Activated B cell treated with CpG ODN at 0.5 μM for 24 hours (primary cell): ENCODE measurements around the gene GDAP1L1. TPM values are rescaled to one million over a fixed set of nuclear protein-coding genes. Genes with fewer than 3 reads are reported as not detected.
"Not testable (repeated sequence)": the region's sequence is repeated elsewhere in the genome, so short reads cannot be mapped to it uniquely, and the experiment has no call there.

Experiments used
- ATAC-seq: fragments of 200-7000 bp; cut with Tn5 transposase; one replicate; pipeline ENCODE4 v1.10.0; 2021; ENCODE audit warnings: low read depth, mild to moderate bottlenecking, moderate library complexity
- CTCF ChIA-PET: fragments of 350-600 bp; sonication (Branson Sonifier 250); formaldehyde crosslinking; loops from one replicate; lab custom pipeline; 2021; ENCODE audit warnings: antibody characterized with exemption; lab: Charles Lee
- POLR2A ChIA-PET: fragments of 350-600 bp; sonication (Branson Sonifier 250); formaldehyde crosslinking; loops from one replicate; lab custom pipeline; 2021; ENCODE audit warnings: antibody characterized with exemption; lab: Charles Lee
- DNase-seq: peaks from one replicate; pipeline ENCODE4 v3.0.0; 2022
- H3K27ac Mint-ChIP-seq: one replicate; pipeline ENCODE4 v1.8.0; 2020; ENCODE audit warnings: mixed read lengths
- H3K27me3 Mint-ChIP-seq: one replicate; pipeline ENCODE4 v1.8.0; 2021; ENCODE audit warnings: mixed read lengths
- H3K36me3 Mint-ChIP-seq: one replicate; pipeline ENCODE4 v1.8.0; 2021; ENCODE audit warnings: low read depth, mixed read lengths
- H3K4me1 Mint-ChIP-seq: one replicate; pipeline ENCODE4 v1.8.0; 2021; ENCODE audit warnings: mixed read lengths
- H3K4me3 Mint-ChIP-seq: one replicate; pipeline ENCODE4 v1.8.0; 2020; ENCODE audit warnings: mild to moderate bottlenecking, mixed read lengths
- H3K9me3 Mint-ChIP-seq: one replicate; pipeline ENCODE4 v1.8.0; 2020; ENCODE audit warnings: mixed read lengths
- intact Hi-C: fragments of 100-400 bp; cut with micrococcal nuclease; formaldehyde crosslinking; loops from one replicate; pipeline ENCODE4 v1.15.1; 2024
- total RNA-seq: library from RNA; stranded (reverse); gene quantifications from 2 replicates; pipeline ENCODE4 v1.2.3, GENCODE V29; 2022
- TF ChIP-seq, protein P1 (sequence below): fragments of 200-600 bp; IDR thresholded peaks from one replicate; pipeline ENCODE4 v1.8.0; 2022; ENCODE audit warnings: antibody characterized with exemption, mild to moderate bottlenecking

GDAP1L1 gene
- total RNA-seq, 1 donor from 2014 or later, result not detected

DNA sequence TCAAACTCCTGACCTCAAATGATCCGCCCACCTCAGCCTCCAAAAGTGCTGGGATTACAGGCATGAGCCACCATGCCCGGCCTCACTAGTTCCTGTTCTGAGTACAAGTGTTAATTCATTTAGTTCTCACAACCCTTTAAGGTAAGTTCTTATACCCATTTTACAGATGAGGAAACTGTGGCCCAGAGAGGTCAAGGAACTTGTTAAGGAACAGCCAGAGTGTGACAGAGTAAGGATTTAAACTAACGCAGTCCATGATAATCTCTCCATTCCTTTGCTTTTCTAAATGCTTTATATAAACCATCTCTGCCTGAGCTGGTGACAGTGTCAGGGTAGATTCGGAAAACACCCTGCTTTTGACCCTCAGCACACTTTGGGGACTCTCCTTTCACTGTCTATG is 50.6 kb downstream of the GDAP1L1 start:
- no peak for DNase-seq
- H3K27me3 Mint-ChIP-seq, result no peaks in the 10 kb centered on the region
- no peaks in the 10 kb centered on the region for H3K4me1 Mint-ChIP-seq
- intact Hi-C loops, result no loop called here
- POLR2A ChIA-PET, result no interaction called here
- CTCF ChIA-PET, result no interaction called here
- no peak overlapping the region for H3K27ac Mint-ChIP-seq
- H3K9me3 Mint-ChIP-seq, result no peaks in the 10 kb centered on the region
- H3K36me3 Mint-ChIP-seq, result no peaks in the 10 kb centered on the region
- no peak overlapping the region for H3K4me3 Mint-ChIP-seq
- TF ChIP-seq, protein P1, sequence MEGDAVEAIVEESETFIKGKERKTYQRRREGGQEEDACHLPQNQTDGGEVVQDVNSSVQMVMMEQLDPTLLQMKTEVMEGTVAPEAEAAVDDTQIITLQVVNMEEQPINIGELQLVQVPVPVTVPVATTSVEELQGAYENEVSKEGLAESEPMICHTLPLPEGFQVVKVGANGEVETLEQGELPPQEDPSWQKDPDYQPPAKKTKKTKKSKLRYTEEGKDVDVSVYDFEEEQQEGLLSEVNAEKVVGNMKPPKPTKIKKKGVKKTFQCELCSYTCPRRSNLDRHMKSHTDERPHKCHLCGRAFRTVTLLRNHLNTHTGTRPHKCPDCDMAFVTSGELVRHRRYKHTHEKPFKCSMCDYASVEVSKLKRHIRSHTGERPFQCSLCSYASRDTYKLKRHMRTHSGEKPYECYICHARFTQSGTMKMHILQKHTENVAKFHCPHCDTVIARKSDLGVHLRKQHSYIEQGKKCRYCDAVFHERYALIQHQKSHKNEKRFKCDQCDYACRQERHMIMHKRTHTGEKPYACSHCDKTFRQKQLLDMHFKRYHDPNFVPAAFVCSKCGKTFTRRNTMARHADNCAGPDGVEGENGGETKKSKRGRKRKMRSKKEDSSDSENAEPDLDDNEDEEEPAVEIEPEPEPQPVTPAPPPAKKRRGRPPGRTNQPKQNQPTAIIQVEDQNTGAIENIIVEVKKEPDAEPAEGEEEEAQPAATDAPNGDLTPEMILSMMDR, result no peak
- no peak for ATAC-seq

DNA sequence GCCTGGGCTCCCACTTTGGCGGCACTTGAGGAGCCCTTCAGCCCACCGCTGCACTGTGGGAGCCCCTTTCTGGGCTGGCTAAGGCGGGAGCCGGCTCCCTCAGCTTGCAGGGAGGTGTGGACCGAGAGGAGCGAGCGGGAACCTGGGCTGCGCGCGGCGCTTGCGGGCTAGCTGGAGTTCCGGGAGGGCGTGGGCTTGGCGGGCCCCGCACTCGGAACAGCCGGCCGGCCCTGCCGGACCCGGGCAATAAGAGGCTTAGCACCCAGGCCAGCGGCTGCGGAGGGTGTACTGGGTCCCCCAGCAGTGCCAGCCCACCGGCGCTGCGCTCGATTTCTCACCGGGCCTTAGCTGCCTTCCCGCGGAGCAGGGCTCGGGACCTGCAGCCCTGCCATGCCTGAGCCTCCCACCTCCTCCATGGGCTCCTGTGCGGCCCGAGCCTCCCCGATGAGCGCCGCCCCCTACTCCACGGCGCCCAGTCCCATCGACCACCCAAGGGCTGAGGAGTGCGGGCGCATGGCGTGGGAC is 52.0 kb downstream of the GDAP1L1 start:
- H3K27me3 Mint-ChIP-seq, ATAC-seq, H3K4me1 Mint-ChIP-seq, DNase-seq, H3K9me3 Mint-ChIP-seq, H3K36me3 Mint-ChIP-seq, intact Hi-C loops, H3K4me3 Mint-ChIP-seq, POLR2A ChIA-PET, H3K27ac Mint-ChIP-seq: not testable (repeated sequence)
- CTCF ChIA-PET, result interaction anchor here (0.8 kb wide), 1 partner anchor 109 kb away, joined by 3 read pairs; no protein-coding TSS in a partner anchor

- Mint-ChIP-seq H3K4me3 (no peak overlapping the region), H3K9me3 (no peaks in the 10 kb centered on the region), H3K36me3 (no peaks in the 10 kb centered on the region), H3K27me3 (no peaks in the 10 kb centered on the region), H3K4me1 (no peaks in the 10 kb centered on the region), H3K27ac (no peak overlapping the region)
- no peak for DNase-seq
- intact Hi-C loops, result no loop called here
- no peak for ATAC-seq
- ChIA-PET CTCF (interaction anchor here (1.0 kb wide), 1 partner anchor 10 kb away, joined by 3 read pairs; the partner anchor contains the start of gene FITM2), POLR2A (no interaction called here)
- TF ChIP-seq, protein P1, result no peak
Measured at GRCh38 chr20:44301285-44301684, 54.2 kb downstream of the GDAP1L1 start.

GRCh38 chr20:44302026-44302669 is 55.0 kb downstream of the GDAP1L1 start:
- DNase-seq (no peak), ATAC-seq (no peak)
- Mint-ChIP-seq H3K4me1 (no peaks in the 10 kb centered on the region), H3K27ac (no peak overlapping the region), H3K36me3 (peaks cover 7% of the 10 kb centered on the region), H3K4me3 (no peak overlapping the region), H3K9me3 (no peaks in the 10 kb centered on the region), H3K27me3 (no peaks in the 10 kb centered on the region)
- ChIA-PET POLR2A (no interaction called here), CTCF (no interaction called here)
- TF ChIP-seq, protein P1, result no peak
- intact Hi-C loops, result no loop called here

- TF ChIP-seq, protein P1, result no peak
- no peak for DNase-seq
- ATAC-seq, result no peak
- H3K9me3 Mint-ChIP-seq, result no peaks in the 10 kb centered on the region
- intact Hi-C loops, result no loop called here
- no peak overlapping the region for H3K27ac Mint-ChIP-seq
- POLR2A ChIA-PET, result no interaction called here
- H3K27me3 Mint-ChIP-seq, result no peaks in the 10 kb centered on the region
- H3K4me1 Mint-ChIP-seq, result no peaks in the 10 kb centered on the region
- CTCF ChIA-PET, result no interaction called here
- H3K36me3 Mint-ChIP-seq, result peaks cover 7% of the 10 kb centered on the region
- H3K4me3 Mint-ChIP-seq, result no peak overlapping the region
Measured at GRCh38 chr20:44302736-44303135, 55.6 kb downstream of the GDAP1L1 start.
